Caco-2 (cell line): ENCODE data around the gene PCCB. TPM values are rescaled to one million over a fixed set of nuclear protein-coding genes. Genes with fewer than 3 reads are reported as not detected.
A peak's percentile ranks its signal among the peaks of the same experiment; 100 is the strongest.

Experiments
- BruUV-seq: library from RNA; stranded (reverse); fragments of 400-500 nt; replicated peaks from 2 replicates; lab custom pipeline; 2021; lab: Mats Ljungman, UMichigan
- CTCF ChIA-PET: fragments of 300-600 bp; sonication (Branson Sonifier 250); formaldehyde crosslinking; loops from one replicate; lab custom pipeline; 2022; ENCODE audit warnings: antibody characterized with exemption; lab: Charles Lee
- POLR2A ChIA-PET: fragments of 300-600 bp; sonication (Branson Sonifier 250); formaldehyde crosslinking; loops from one replicate; lab custom pipeline; 2022; ENCODE audit warnings: antibody characterized with exemption; lab: Charles Lee
- DNase-seq, 2 experiments: peaks; one replicate each; pipeline versions ENCODE4 v3.0.0 to v3.0.0-alpha.2; 2020 to 2022
- H3K27me3 ChIP-seq: replicated peaks from 2 replicates; pipeline ENCODE4 v1.6.0; 2011; ENCODE audit warnings: low read length; ENCODE audit not compliant: control insufficient read depth, insufficient read depth
- H3K36me3 ChIP-seq: 2 replicates; pipeline ENCODE4 v1.5.1; 2011; ENCODE audit warnings: low read length; ENCODE audit not compliant: control insufficient read depth, insufficient read depth
- H3K4me1 ChIP-seq: fragments of 250-450 bp; sonication (Bioruptor Pico); 2 replicates; pipeline ENCODE4 v1.5.1; 2020; ENCODE audit warnings: mild to moderate bottlenecking
- H3K4me3 ChIP-seq: 2 replicates; pipeline ENCODE4 v1.5.1; 2011; ENCODE audit warnings: low read depth, mild to moderate bottlenecking, control low read depth, low read length
- H3K9me3 ChIP-seq: fragments of 250-450 bp; sonication (Bioruptor Pico); 2 replicates; pipeline ENCODE4 v1.5.1; 2020; ENCODE audit warnings: mild to moderate bottlenecking, moderate library complexity
- H3K27ac Mint-ChIP-seq: one replicate; pipeline ENCODE4 v1.8.0; 2022; ENCODE audit warnings: mixed read lengths; ENCODE audit not compliant: unreplicated experiment
- H3K27me3 Mint-ChIP-seq: one replicate; pipeline ENCODE4 v1.8.0; 2022; ENCODE audit warnings: mixed read lengths; ENCODE audit not compliant: insufficient read depth, unreplicated experiment
- H3K36me3 Mint-ChIP-seq: one replicate; pipeline ENCODE4 v1.8.0; 2022; ENCODE audit warnings: mild to moderate bottlenecking, mixed read lengths; ENCODE audit not compliant: insufficient read depth, unreplicated experiment
- H3K4me1 Mint-ChIP-seq: one replicate; pipeline ENCODE4 v1.8.0; 2022; ENCODE audit warnings: low read depth, mixed read lengths; ENCODE audit not compliant: unreplicated experiment
- H3K4me3 Mint-ChIP-seq: one replicate; pipeline ENCODE4 v1.8.0; 2022; ENCODE audit warnings: mild to moderate bottlenecking, moderate library complexity, mixed read lengths; ENCODE audit not compliant: unreplicated experiment
- H3K9me3 Mint-ChIP-seq: one replicate; pipeline ENCODE4 v1.8.0; 2022; ENCODE audit warnings: mixed read lengths; ENCODE audit not compliant: unreplicated experiment
- intact Hi-C: fragments of 100-400 bp; cut with micrococcal nuclease; formaldehyde crosslinking; loops from one replicate; pipeline ENCODE4 v1.10.0; 2022; ENCODE audit not compliant: unreplicated experiment
- total RNA-seq: library from RNA; stranded (reverse); gene quantifications from 2 replicates; pipeline ENCODE4 v1.2.3, GENCODE V29; 2022
- TF ChIP-seq, protein P1 (sequence below), 2 experiments: fragments of 200-600 bp in 1 of 2; IDR thresholded peaks; 1 replicate in 1 of 2; 2 replicates in 1 of 2; pipeline versions ENCODE4 v1.5.1 to v1.8.0; 2011 to 2022; ENCODE audit warnings: antibody characterized with exemption in 1 of 2, control low read depth in 1 of 2, inconsistent platforms in 1 of 2, low read depth in 1 of 2, low read length in 1 of 2, mild to moderate bottlenecking in 1 of 2, moderate library complexity in 1 of 2; ENCODE audit not compliant: insufficient read depth in 1 of 2, severe bottlenecking in 1 of 2, unreplicated experiment in 1 of 2

Gene PCCB
- total RNA-seq, 1 experiment from 2014 or later, result 45.5 TPM

DNA sequence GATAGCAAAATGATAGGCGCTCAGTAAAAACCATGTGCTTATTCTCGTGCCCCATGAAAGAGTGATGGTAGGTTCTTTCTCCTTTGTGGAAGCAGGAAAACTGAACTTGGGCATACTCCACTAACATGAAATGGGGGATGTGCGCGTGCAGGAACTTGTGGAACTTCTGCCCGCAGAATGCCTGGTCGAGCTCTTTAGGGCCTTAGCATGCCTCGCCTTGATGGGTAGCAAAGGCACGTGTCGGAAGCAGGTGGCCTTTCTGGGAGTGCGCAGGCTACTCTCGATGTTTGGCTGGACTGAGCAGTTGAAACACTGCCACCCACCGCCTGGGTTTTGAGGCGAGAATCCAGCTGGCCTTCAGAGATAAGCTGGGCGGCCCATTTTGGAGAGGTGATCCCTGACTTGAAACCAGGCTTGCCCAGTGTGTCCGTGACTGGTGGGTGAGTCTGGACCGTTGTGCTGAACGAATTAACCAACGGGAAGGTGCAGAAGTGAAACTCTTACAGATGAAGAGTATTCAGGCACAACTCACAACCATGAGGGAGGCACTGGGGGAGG lies 842 bp downstream of the PCCB start:
- no peaks in the 10 kb centered on the region for H3K9me3 ChIP-seq
- H3K4me3 ChIP-seq, result peak overlapping the region; percentile 44
- H3K9me3 Mint-ChIP-seq, result no peaks in the 10 kb centered on the region
- ChIA-PET POLR2A (interaction anchor here (0.9 to 1.4 kb wide), 3 partner anchors 54 to 63 kb away, joined by 3 to 17 read pairs (median 3); partner anchors contain the start of gene MSL2), CTCF (interaction anchor here (0.6 to 1.5 kb wide), 4 partner anchors 54 to 763 kb away, joined by 3 to 14 read pairs (median 6); partner anchors contain the start of gene MSL2)
- H3K27ac Mint-ChIP-seq, result peak overlapping the region; percentile 99
- intact Hi-C loops, result loop anchor here (1.0 to 5.0 kb wide), 5 partner anchors 55 to 502 kb away; partner anchors contain the start of genes MSL2 and STAG1
- TSS peak; percentile 78 for BruUV-seq
- DNase-seq, result peak; percentile 80 to 81
- TF ChIP-seq, protein P1, sequence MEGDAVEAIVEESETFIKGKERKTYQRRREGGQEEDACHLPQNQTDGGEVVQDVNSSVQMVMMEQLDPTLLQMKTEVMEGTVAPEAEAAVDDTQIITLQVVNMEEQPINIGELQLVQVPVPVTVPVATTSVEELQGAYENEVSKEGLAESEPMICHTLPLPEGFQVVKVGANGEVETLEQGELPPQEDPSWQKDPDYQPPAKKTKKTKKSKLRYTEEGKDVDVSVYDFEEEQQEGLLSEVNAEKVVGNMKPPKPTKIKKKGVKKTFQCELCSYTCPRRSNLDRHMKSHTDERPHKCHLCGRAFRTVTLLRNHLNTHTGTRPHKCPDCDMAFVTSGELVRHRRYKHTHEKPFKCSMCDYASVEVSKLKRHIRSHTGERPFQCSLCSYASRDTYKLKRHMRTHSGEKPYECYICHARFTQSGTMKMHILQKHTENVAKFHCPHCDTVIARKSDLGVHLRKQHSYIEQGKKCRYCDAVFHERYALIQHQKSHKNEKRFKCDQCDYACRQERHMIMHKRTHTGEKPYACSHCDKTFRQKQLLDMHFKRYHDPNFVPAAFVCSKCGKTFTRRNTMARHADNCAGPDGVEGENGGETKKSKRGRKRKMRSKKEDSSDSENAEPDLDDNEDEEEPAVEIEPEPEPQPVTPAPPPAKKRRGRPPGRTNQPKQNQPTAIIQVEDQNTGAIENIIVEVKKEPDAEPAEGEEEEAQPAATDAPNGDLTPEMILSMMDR (IDR thresholded peaks at IDR 0.05; ENCODE audit: insufficient read depth in 1 of 2, low read depth in 1 of 2, low read length in 1 of 2, severe bottlenecking in 1 of 2, unreplicated experiment in 1 of 2), result peak in 1 of 2 experiments; percentile 38
- peaks cover 8% of the 10 kb centered on the region for H3K36me3 Mint-ChIP-seq
- peaks cover 36% of the 10 kb centered on the region for H3K4me1 ChIP-seq
- no peaks in the 10 kb centered on the region for H3K27me3 ChIP-seq
- peak overlapping the region; percentile 80 for H3K4me3 Mint-ChIP-seq
- no peaks in the 10 kb centered on the region for H3K36me3 ChIP-seq
- H3K27me3 Mint-ChIP-seq, result no peaks in the 10 kb centered on the region
- peaks cover 37% of the 10 kb centered on the region for H3K4me1 Mint-ChIP-seq

DNA sequence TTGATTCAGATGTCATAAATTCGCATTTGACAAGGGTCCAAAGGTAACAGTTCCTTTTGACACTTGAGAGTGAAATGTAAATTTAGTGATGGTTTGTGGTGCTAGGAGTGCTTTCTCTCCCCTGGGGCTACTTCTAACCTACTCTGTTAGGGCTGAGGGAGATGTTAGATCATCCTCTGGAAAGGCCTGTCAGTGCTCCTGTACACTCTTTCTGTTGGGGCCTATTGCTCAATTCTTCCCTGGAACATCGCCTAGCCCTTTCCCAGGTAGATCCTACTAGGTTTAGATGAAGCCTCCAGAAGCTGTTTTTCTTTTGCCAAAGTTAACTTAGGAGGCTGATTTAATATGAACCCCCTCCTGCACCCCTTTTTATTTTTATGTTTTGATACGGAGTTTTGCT lies 1.4 kb downstream of the PCCB start:
- no peaks in the 10 kb centered on the region for H3K9me3 ChIP-seq
- no TSS peak for BruUV-seq
- no peaks in the 10 kb centered on the region for H3K36me3 ChIP-seq
- Mint-ChIP-seq H3K36me3 (peaks cover 12% of the 10 kb centered on the region), H3K27ac (peak overlapping the region; percentile 99), H3K4me1 (peaks cover 37% of the 10 kb centered on the region), H3K4me3 (peak overlapping the region; percentile 80), H3K27me3 (no peaks in the 10 kb centered on the region), H3K9me3 (no peaks in the 10 kb centered on the region)
- peaks cover 36% of the 10 kb centered on the region for H3K4me1 ChIP-seq
- TF ChIP-seq, protein P1 (IDR thresholded peaks at IDR 0.05; ENCODE audit: insufficient read depth in 1 of 2, low read depth in 1 of 2, low read length in 1 of 2, severe bottlenecking in 1 of 2, unreplicated experiment in 1 of 2), result no peak
- H3K27me3 ChIP-seq, result no peaks in the 10 kb centered on the region
- no peak for DNase-seq
- intact Hi-C loops, result loop anchor here (1.0 to 5.0 kb wide), 4 partner anchors 104 to 501 kb away; partner anchors contain the start of gene STAG1
- H3K4me3 ChIP-seq, result peak overlapping the region; percentile 44
- ChIA-PET POLR2A (interaction anchor here (0.9 to 1.4 kb wide), 3 partner anchors 55 to 64 kb away, joined by 3 to 17 read pairs (median 3); partner anchors contain the start of gene MSL2), CTCF (interaction anchor here (1.4 to 1.5 kb wide), 3 partner anchors 55 to 762 kb away, joined by 5 to 14 read pairs (median 7); partner anchors contain the start of gene MSL2)

DNA sequence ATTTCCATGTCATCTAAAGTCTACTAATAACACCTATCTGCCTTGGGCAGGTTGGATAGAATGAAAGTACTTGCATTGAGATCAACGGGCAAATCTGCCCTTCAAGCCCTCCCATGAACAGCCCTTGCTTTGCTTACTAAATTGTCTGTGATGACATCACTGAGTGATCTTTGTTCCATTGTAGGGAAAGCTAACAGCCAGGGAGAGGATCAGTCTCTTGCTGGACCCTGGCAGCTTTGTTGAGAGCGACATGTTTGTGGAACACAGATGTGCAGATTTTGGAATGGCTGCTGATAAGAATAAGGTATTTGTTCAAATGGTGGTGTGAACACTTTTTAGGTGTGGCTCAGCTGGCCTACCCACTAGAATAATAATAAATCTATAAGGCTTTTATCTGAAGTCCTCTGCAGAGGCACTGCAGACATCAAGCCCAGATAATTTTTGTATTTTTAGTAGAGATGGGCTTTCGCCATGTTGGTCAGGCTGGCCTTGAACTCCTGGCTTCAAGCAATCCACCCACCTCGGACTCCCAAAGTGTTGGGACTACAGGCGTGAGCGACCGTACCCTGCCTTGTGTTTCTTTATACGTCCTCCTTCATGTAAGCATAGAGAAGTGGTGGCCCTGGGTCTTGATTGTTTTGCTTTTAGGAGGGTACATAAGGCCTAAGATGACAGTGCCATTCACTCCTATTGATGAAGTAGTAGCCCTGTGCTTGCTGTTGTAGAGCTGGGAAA lies 5.7 kb downstream of the PCCB start:
- CTCF ChIA-PET, result no interaction called here
- Histone ChIP-seq H3K36me3 (0 out of 2 replicates have a peak, but pooled peaks cover 1% of the 10 kb centered on the region), H3K27me3 (no peaks in the 10 kb centered on the region), H3K4me3 (no peak overlapping the region), H3K4me1 (peaks cover 15% of the 10 kb centered on the region), H3K9me3 (no peaks in the 10 kb centered on the region)
- H3K27me3 Mint-ChIP-seq, result no peaks in the 10 kb centered on the region
- H3K36me3 Mint-ChIP-seq, result peaks cover 6% of the 10 kb centered on the region
- BruUV-seq, result no TSS peak
- H3K9me3 Mint-ChIP-seq, result no peaks in the 10 kb centered on the region
- POLR2A ChIA-PET, result no interaction called here
- no peak for DNase-seq
- peak overlapping the region; percentile 8 for H3K27ac Mint-ChIP-seq
- TF ChIP-seq, protein P1 (IDR thresholded peaks at IDR 0.05; ENCODE audit: insufficient read depth in 1 of 2, low read depth in 1 of 2, low read length in 1 of 2, severe bottlenecking in 1 of 2, unreplicated experiment in 1 of 2), result no peak
- intact Hi-C loops, result no loop called here
- H3K4me3 Mint-ChIP-seq, result no peak overlapping the region
- H3K4me1 Mint-ChIP-seq, result peaks cover 15% of the 10 kb centered on the region
